ENCODE measurements around the gene PSMB1. TPM values are rescaled to one million over a fixed set of nuclear protein-coding genes. Genes with fewer than 3 reads are reported as not detected.

Gene PSMB1
- total RNA-seq, 6 donors from 2014 or later, result 63.9 to 203 (median 124) TPM

- DNase-seq, result no peak
Measured at GRCh38 chr6:170524172-170524502, 29.0 kb downstream of the PSMB1 start.

DNA sequence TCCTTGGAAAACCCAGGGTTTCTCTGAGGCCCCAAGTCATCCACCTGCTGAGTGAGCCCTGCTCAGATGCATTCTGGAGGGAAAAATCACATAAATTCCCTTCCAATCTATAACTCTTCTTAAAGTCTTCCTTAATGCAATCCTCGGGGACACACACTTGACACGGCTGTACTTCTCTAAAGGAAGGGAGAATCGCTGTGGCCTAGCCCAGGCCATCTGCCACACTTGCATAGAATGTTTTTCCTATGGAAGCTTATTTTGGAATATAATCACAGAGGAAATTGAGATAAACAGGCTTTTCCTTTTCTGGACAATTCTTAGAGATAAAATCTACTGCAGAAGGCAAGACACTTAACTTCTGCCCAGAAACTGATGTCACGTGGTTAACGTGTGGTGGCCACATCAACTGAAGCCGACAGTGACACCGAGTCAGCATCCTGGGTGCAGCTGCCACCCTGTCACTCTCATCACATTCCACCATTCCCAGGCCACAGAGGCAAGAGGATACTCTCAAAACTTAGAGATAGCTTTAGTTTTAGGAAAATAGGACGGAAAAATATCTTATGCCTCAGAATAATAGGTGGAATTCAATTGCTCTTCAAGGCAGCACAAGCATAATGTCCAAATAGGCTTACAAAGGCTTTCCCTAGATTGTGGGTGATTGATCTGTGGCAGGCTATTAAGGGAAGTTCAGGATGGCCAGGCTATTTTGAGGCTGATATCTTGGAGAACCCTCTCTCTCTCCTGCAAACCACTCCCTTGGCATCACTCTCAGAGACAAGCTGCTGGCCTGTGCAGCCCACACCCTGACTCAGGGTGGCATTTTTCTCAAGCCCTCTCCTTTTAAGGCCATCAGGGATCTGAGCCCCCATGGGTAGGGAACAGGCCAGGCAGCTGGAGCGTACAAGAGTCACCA is 29.6 kb downstream of the PSMB1 start:
- 46 to 56% methylated on average over 9 of the region's 9 CpGs for WGBS, 2 donors
- H3K27ac ChIP-seq, result peak overlapping the region; percentile 5 to 67 (median 54)
- H3K36me3 ChIP-seq, result no peaks in the 10 kb centered on the region
- DNase-seq (no peak), ATAC-seq (ENCODE audit: low FRiP score in 2 of 2) (peak in 1 of 2 donors; percentile 51)
- H3K4me3 ChIP-seq, result no peak overlapping the region
- H3K27me3 ChIP-seq, result no peaks in the 10 kb centered on the region
- H3K4me1 ChIP-seq, result peaks cover 16 to 22% (median 21%) of the 10 kb centered on the region in 4 donors
- H3K9me3 ChIP-seq, result no peaks in the 10 kb centered on the region
- TF ChIP-seq, protein P1, sequence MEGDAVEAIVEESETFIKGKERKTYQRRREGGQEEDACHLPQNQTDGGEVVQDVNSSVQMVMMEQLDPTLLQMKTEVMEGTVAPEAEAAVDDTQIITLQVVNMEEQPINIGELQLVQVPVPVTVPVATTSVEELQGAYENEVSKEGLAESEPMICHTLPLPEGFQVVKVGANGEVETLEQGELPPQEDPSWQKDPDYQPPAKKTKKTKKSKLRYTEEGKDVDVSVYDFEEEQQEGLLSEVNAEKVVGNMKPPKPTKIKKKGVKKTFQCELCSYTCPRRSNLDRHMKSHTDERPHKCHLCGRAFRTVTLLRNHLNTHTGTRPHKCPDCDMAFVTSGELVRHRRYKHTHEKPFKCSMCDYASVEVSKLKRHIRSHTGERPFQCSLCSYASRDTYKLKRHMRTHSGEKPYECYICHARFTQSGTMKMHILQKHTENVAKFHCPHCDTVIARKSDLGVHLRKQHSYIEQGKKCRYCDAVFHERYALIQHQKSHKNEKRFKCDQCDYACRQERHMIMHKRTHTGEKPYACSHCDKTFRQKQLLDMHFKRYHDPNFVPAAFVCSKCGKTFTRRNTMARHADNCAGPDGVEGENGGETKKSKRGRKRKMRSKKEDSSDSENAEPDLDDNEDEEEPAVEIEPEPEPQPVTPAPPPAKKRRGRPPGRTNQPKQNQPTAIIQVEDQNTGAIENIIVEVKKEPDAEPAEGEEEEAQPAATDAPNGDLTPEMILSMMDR (IDR thresholded peaks at IDR 0.05), result no peak
- TF ChIP-seq EP300 (IDR thresholded peaks at IDR 0.05) (peak in 1 of 4 donors; percentile 10), POLR2A (IDR thresholded peaks at IDR 0.05) (no peak), POLR2AphosphoS5 (IDR thresholded peaks at IDR 0.05) (no peak)

More at GRCh38 chr6:170524172-170524502, 29.0 kb downstream of the PSMB1 start:
- no peaks in the 10 kb centered on the region for H3K27me3 ChIP-seq
- WGBS, 2 donors, result 61 to 72% methylated on average over 5 of the region's 5 CpGs
- no peak overlapping the region for H3K4me3 ChIP-seq
- H3K4me1 ChIP-seq, result peaks cover 16 to 22% (median 21%) of the 10 kb centered on the region in 4 donors
- no peak for ATAC-seq (ENCODE audit: low FRiP score in 2 of 2)
- H3K9me3 ChIP-seq, result no peaks in the 10 kb centered on the region
- H3K36me3 ChIP-seq, result no peaks in the 10 kb centered on the region
- H3K27ac ChIP-seq, result peak overlapping the region; percentile 5 to 67 (median 38)
- no peak for TF ChIP-seq POLR2A (IDR thresholded peaks at IDR 0.05)
- TF ChIP-seq POLR2AphosphoS5 (IDR thresholded peaks at IDR 0.05), result no peak
- no peak for TF ChIP-seq EP300 (IDR thresholded peaks at IDR 0.05)
- TF ChIP-seq, protein P1 (IDR thresholded peaks at IDR 0.05), result no peak

- H3K4me1 ChIP-seq, result peaks cover 16 to 22% (median 21%) of the 10 kb centered on the region in 4 donors
- peak overlapping the region in 3 of 4 donors; percentile 41 to 63 (median 61) for H3K27ac ChIP-seq
- WGBS, 2 donors, result 69 to 74% methylated on average over 5 to 10 of the region's 10 CpGs
- no peak overlapping the region for H3K4me3 ChIP-seq
- no peaks in the 10 kb centered on the region for H3K36me3 ChIP-seq
- DNase-seq (peak in 1 of 2 donors; percentile 18), ATAC-seq (ENCODE audit: low FRiP score in 2 of 2) (no peak)
- H3K9me3 ChIP-seq, result no peaks in the 10 kb centered on the region
- no peaks in the 10 kb centered on the region for H3K27me3 ChIP-seq
- TF ChIP-seq POLR2A (IDR thresholded peaks at IDR 0.05), result no peak
- no peak for TF ChIP-seq EP300 (IDR thresholded peaks at IDR 0.05)
- TF ChIP-seq, protein P1 (IDR thresholded peaks at IDR 0.05), result no peak
- no peak for TF ChIP-seq POLR2AphosphoS5 (IDR thresholded peaks at IDR 0.05)
Measured at GRCh38 chr6:170522565-170523183, 30.4 kb downstream of the PSMB1 start.

DNA sequence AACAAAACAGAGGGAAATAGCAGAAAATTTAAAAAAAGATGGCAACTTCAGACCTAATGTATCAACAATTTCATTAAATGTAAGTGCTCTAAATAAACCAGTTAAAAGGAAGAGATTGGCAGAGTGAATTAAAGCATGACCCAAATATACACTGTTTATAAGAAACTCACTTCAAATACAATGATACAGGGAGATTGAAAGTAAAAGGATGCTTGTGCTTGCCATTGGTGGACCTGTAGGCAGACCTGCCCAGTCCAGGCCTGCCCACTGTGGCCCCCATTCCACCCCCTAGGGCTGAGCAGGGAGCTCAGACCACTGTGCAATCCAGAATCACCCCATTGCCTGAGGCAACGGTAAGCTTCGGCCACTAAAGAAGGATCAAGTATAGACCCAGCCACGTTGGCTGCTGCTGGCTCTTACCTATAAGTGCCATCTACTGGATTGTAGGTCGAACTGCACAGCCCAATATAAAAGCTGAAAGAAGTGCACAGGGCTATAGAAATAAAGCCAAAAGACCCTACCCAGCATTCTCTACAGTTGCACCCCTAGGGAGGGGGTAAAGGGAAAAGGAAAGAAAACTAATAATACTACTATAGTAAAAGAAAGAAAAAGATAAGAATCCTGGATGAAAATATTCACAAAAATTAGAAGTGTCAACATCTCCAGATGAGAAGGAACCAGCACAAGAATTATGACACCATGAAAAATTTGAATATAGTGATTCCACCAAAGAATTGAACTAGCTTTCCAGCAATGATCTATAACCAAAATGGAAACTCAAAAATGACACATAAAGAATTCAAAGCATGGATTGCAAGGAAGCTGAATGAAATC is 36.1 kb downstream of the PSMB1 start:
- DNase-seq, result peak; percentile 36 to 54

More for the DNA sequence above, 36.1 kb downstream of the PSMB1 start:
- H3K4me3 ChIP-seq, result no peak overlapping the region
- H3K27me3 ChIP-seq, result no peaks in the 10 kb centered on the region
- 0 to 3% methylated on average over 4 of the region's 4 CpGs for WGBS, 2 donors
- H3K9me3 ChIP-seq, result no peaks in the 10 kb centered on the region
- TF ChIP-seq EP300 (IDR thresholded peaks at IDR 0.05), result no peak
- TF ChIP-seq, protein P1 (IDR thresholded peaks at IDR 0.05), result peak; percentile 69 to 82 (median 78)
- no peak overlapping the region for H3K27ac ChIP-seq
- peak; percentile 79 to 80 for ATAC-seq (ENCODE audit: low FRiP score in 2 of 2)
- H3K4me1 ChIP-seq, result peaks cover 0 to under 1% (median 0%) of the 10 kb centered on the region in 4 donors
- no peaks in the 10 kb centered on the region for H3K36me3 ChIP-seq
